ENCODE data around the gene RPS6KC1. TPM values are rescaled to one million over a fixed set of nuclear protein-coding genes. Genes with fewer than 3 reads are reported as not detected.

RPS6KC1 gene
- total and polyA plus RNA-seq, 2 donors (not counting 3 experiments of a cell fraction or from before 2014, with no cell fraction given): 5.1 to 18.6 TPM

DNA sequence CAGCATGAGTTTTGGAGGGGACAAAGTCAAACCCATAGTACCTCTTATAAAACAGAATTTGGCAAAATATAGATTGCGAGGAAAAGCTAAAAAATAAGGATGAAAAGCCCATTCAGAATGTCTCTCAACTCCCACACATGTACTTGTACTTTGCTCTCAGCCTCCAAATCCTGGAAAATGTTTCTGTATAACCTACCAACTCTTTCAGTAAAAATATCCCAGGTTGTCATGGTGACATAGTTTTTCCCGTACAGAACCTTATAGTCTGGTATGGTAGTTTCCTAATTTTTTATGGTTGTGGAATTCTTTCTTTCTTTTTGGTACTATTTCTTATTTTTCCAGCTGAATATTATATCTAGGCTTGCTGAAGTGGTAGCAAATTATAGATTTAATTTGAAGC is 15.5 kb upstream of the RPS6KC1 start:
- H3K4me2 ChIP-seq (ENCODE audit: insufficient read depth, low read length): no peak overlapping the region
- intact Hi-C loops (cut with micrococcal nuclease) (no loop called here), dilution Hi-C loops (cut with MboI; ENCODE audit: extremely low pct_ligation_motif_present, low sequenced_read_pairs) (no loop called here)
- DNase-seq (ENCODE audit: low read depth, low spot score): no peak
- no peak overlapping the region for H2AFZ ChIP-seq (ENCODE audit: low read depth, low read length)
- ChIA-PET POLR2A (no interaction called here), CTCF (no interaction called here)
- H3K79me2 ChIP-seq (ENCODE audit: control insufficient read depth, insufficient read depth, low read length): no peaks in the 10 kb centered on the region
- TF ChIP-seq EZH2 (IDR thresholded peaks at IDR 0.05; ENCODE audit: borderline replicate concordance, low read depth, low read length, severe bottlenecking) (no peak), FOS (IDR thresholded peaks at IDR 0.05; ENCODE audit: borderline replicate concordance, insufficient read depth, low read length) (no peak), POLR2AphosphoS5 (IDR thresholded peaks at IDR 0.05; ENCODE audit: insufficient read depth, low read depth, low read length) (no peak), JUN (IDR thresholded peaks at IDR 0.05; ENCODE audit: borderline replicate concordance, insufficient read depth, insufficient read length, low read depth) (no peak), GATA2 (IDR thresholded peaks at IDR 0.05; ENCODE audit: insufficient read depth, insufficient read length, low read depth, low read length) (no peak), MYC (IDR thresholded peaks at IDR 0.05; ENCODE audit: low read depth, low read length) (no peak), POLR2A (IDR thresholded peaks at IDR 0.05; ENCODE audit: low read depth, low read length) (no peak)
- TF ChIP-seq, protein P1, sequence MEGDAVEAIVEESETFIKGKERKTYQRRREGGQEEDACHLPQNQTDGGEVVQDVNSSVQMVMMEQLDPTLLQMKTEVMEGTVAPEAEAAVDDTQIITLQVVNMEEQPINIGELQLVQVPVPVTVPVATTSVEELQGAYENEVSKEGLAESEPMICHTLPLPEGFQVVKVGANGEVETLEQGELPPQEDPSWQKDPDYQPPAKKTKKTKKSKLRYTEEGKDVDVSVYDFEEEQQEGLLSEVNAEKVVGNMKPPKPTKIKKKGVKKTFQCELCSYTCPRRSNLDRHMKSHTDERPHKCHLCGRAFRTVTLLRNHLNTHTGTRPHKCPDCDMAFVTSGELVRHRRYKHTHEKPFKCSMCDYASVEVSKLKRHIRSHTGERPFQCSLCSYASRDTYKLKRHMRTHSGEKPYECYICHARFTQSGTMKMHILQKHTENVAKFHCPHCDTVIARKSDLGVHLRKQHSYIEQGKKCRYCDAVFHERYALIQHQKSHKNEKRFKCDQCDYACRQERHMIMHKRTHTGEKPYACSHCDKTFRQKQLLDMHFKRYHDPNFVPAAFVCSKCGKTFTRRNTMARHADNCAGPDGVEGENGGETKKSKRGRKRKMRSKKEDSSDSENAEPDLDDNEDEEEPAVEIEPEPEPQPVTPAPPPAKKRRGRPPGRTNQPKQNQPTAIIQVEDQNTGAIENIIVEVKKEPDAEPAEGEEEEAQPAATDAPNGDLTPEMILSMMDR (IDR thresholded peaks at IDR 0.05; ENCODE audit: extremely low read depth in 1 of 2, insufficient read depth in 1 of 2, low read depth in 1 of 2, low read length in 2 of 2): no peak
- TF ChIP-seq, protein P2, sequence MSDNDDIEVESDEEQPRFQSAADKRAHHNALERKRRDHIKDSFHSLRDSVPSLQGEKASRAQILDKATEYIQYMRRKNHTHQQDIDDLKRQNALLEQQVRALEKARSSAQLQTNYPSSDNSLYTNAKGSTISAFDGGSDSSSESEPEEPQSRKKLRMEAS (IDR thresholded peaks at IDR 0.05; ENCODE audit: insufficient read depth, insufficient read length): no peak
- H3K36me3 ChIP-seq (ENCODE audit: control insufficient read depth in 2 of 2, extremely low read depth in 1 of 2, insufficient read depth in 2 of 2, low read length in 2 of 2): no peaks in the 10 kb centered on the region
- no peaks in the 10 kb centered on the region for H3K9me1 ChIP-seq (replicated peaks; ENCODE audit: control insufficient read depth, extremely low read depth, insufficient read depth, low read length)
- H3K9ac ChIP-seq (replicated peaks; ENCODE audit: extremely low read depth, insufficient read depth, low read length): no peak overlapping the region
- FAIRE-seq: no peak
- H3K27me3 ChIP-seq (ENCODE audit: control insufficient read depth in 2 of 2, insufficient read depth in 2 of 2, low read length in 2 of 2): peaks cover 4 to 6% of the 10 kb centered on the region in 2 experiments
- H4K20me1 ChIP-seq (replicated peaks; ENCODE audit: control insufficient read depth, extremely low read depth, insufficient read depth, low read length): no peaks in the 10 kb centered on the region
- BruUV-seq (replicated peaks): no TSS peak
- H3K4me1 ChIP-seq (ENCODE audit: control insufficient read depth, extremely low read depth, insufficient read depth, low read length): no peaks in the 10 kb centered on the region
- H3K9me3 ChIP-seq (replicated peaks; ENCODE audit: control insufficient read depth, insufficient read depth, low read length): no peaks in the 10 kb centered on the region
- H3K27ac ChIP-seq (ENCODE audit: insufficient read depth, low read depth, low read length): no peak overlapping the region
- no peak overlapping the region for H3K4me3 ChIP-seq (replicated peaks in 1 of 3; ENCODE audit: insufficient read depth in 1 of 3, low read depth in 1 of 3, low read length in 3 of 3)

Measured in endothelial cell of umbilical vein (primary cell).